ENCODE data around the gene PXK. TPM values are rescaled to one million over a fixed set of nuclear protein-coding genes. Genes with fewer than 3 reads are reported as not detected.
A peak's percentile ranks its signal among the peaks of the same experiment; 100 is the strongest.

The PXK gene
- total RNA-seq, 2 experiments from 2014 or later = 68.7 to 125 TPM

DNA sequence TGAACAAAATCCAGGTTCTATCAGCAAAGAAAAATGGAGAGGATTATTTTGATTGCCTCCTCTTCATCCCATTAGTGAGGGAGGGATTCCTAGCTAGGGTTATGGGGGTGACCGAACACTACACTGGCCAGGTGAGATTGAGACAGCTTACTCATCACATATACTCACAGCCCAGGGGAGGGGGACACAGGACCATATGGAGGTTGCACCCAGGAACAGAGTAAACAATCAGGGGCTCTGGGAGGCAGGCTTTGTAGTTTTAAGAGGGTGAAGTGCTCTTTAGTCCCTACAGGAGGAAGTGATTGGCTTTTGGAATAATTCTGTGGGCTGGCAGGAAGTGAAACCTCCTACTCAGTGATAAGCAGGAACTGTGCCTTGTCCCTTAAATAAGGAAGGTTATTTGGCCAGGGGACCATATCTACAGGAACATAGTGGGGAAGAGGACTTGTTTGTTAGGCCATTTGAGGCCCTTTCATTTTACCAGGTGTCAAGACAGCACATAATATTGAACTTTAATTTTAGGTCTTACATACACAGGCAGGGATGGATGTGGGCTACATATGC is 141.7 kb downstream of the PXK start:
- TF ChIP-seq CTCF (conservative IDR thresholded peaks at IDR 0.05; ENCODE audit: low read length) (no peak), EZH2phosphoT487 (IDR thresholded peaks at IDR 0.05; ENCODE audit: borderline replicate concordance, low read depth, low read length) (no peak)
- H3K9me3 ChIP-seq (ENCODE audit: low read length) = no peaks in the 10 kb centered on the region
- H3K27ac ChIP-seq (ENCODE audit: low read depth, low read length, poor library complexity, severe bottlenecking) = peak overlapping the region; percentile 21
- peak; percentile 55 for DNase-seq (ENCODE audit: low spot score)
- peak overlapping the region; percentile 42 for H3K4me3 ChIP-seq (ENCODE audit: low read depth, low read length, poor library complexity, severe bottlenecking)
- no peaks in the 10 kb centered on the region for H4K20me1 ChIP-seq (ENCODE audit: insufficient read depth, low read length)
- ChIA-PET POLR2A (interaction anchor here (0.6 kb wide), 1 partner anchor 140 kb away, joined by 6 read pairs; no protein-coding TSS in a partner anchor), CTCF (ENCODE audit: unreplicated experiment) (interaction anchor here (0.7 to 1.3 kb wide), 2 partner anchors 100 to 168 kb away, joined by 4 to 5 read pairs; partner anchors contain the start of genes HTD2 and RPP14)
- BruUV-seq (replicated peaks) = no TSS peak
- peak overlapping the region; percentile 71 for H3K4me2 ChIP-seq (ENCODE audit: low read length)
- intact Hi-C loops (cut with micrococcal nuclease; ENCODE audit: unreplicated experiment) = no loop called here
- H3K79me2 ChIP-seq (ENCODE audit: insufficient read depth, low read depth, low read length) = no peaks in the 10 kb centered on the region
- peaks cover 21% of the 10 kb centered on the region for H3K4me1 ChIP-seq (ENCODE audit: insufficient read depth, low read length, poor library complexity, severe bottlenecking)
- H2AFZ ChIP-seq (ENCODE audit: low read length) = peak overlapping the region; percentile 84; the same call in 1 of the 2 replicates
- H3K9me2 ChIP-seq (ENCODE audit: insufficient read depth, low read length) = no peaks in the 10 kb centered on the region
- no peaks in the 10 kb centered on the region for H3K36me3 ChIP-seq (ENCODE audit: insufficient read depth, low read length)

GRCh38 chr3:58474967-58475578 is 142.4 kb downstream of the PXK start:
- Histone ChIP-seq H3K4me2 (ENCODE audit: low read length) (peak overlapping the region; percentile 71), H3K27ac (ENCODE audit: low read depth, low read length, poor library complexity, severe bottlenecking) (peak overlapping the region; percentile 21), H3K4me3 (ENCODE audit: low read depth, low read length, poor library complexity, severe bottlenecking) (peak overlapping the region; percentile 42), H3K4me1 (ENCODE audit: insufficient read depth, low read length, poor library complexity, severe bottlenecking) (peaks cover 21% of the 10 kb centered on the region), H4K20me1 (ENCODE audit: insufficient read depth, low read length) (no peaks in the 10 kb centered on the region), H3K9me3 (ENCODE audit: low read length) (no peaks in the 10 kb centered on the region), H3K36me3 (ENCODE audit: insufficient read depth, low read length) (no peaks in the 10 kb centered on the region), H3K9me2 (ENCODE audit: insufficient read depth, low read length) (no peaks in the 10 kb centered on the region), H2AFZ (ENCODE audit: low read length) (peak overlapping the region; percentile 84), H3K79me2 (ENCODE audit: insufficient read depth, low read depth, low read length) (no peaks in the 10 kb centered on the region)
- TF ChIP-seq EZH2phosphoT487 (IDR thresholded peaks at IDR 0.05; ENCODE audit: borderline replicate concordance, low read depth, low read length) (no peak), CTCF (conservative IDR thresholded peaks at IDR 0.05; ENCODE audit: low read length) (no peak)
- no TSS peak for BruUV-seq (replicated peaks)
- intact Hi-C loops (cut with micrococcal nuclease; ENCODE audit: unreplicated experiment) = no loop called here
- POLR2A ChIA-PET = interaction anchor here (0.7 to 1.2 kb wide), 2 partner anchors 20 to 339 kb away, joined by 3 read pairs; no protein-coding TSS in a partner anchor
- DNase-seq (ENCODE audit: low spot score) = peak; percentile 65
- CTCF ChIA-PET (ENCODE audit: unreplicated experiment) = interaction anchor here (1.3 kb wide), 1 partner anchor 99 kb away, joined by 4 read pairs; no protein-coding TSS in a partner anchor

Small RNAs within 50 kb of the gene (small RNA-seq; reads per million reads assigned to genes)
- gene AC098479.1 = not detected

Other genes starting within 250 kb of the PXK start
- gene DNASE1L3, start 121.9 kb upstream of the PXK start, total RNA-seq (2014; rRNA removed; shearing (Covaris generic)) = not detected in 2 replicates
- gene DNASE1L3, start 121.9 kb upstream of the PXK start, total RNA-seq (2022) = 0.61 and 1.3 TPM in 2 replicates
- gene ABHD6, start 95.1 kb upstream of the PXK start, total RNA-seq (2014; rRNA removed; shearing (Covaris generic)) = 5.8 TPM in 2 replicates
- gene ABHD6, start 95.1 kb upstream of the PXK start, total RNA-seq (2022) = 8.9 and 10.7 TPM in 2 replicates
- gene RPP14, start 26.6 kb upstream of the PXK start, total RNA-seq (2014; rRNA removed; shearing (Covaris generic)) = 10.2 and 12.8 TPM in 2 replicates
- 20.3 and 21.3 TPM in 2 replicates for gene RPP14, start 26.6 kb upstream of the PXK start, total RNA-seq (2022)
- 6.4 and 10.0 TPM in 2 replicates for gene HTD2, start 26.4 kb upstream of the PXK start, total RNA-seq (2014; rRNA removed; shearing (Covaris generic))
- gene HTD2, start 26.4 kb upstream of the PXK start, total RNA-seq (2022) = 8.0 and 13.0 TPM in 2 replicates
- 60.8 and 76.8 TPM in 2 replicates for gene PDHB, start 100.9 kb downstream of the PXK start, total RNA-seq (2014; rRNA removed; shearing (Covaris generic))
- 82.4 and 86.6 TPM in 2 replicates for gene PDHB, start 100.9 kb downstream of the PXK start, total RNA-seq (2022)
- gene KCTD6, start 159.2 kb downstream of the PXK start, total RNA-seq (2014; rRNA removed; shearing (Covaris generic)) = 12.6 and 17.1 TPM in 2 replicates
- gene KCTD6, start 159.2 kb downstream of the PXK start, total RNA-seq (2022) = 16.4 and 16.6 TPM in 2 replicates
- not detected in 2 replicates for gene ACOX2, start 204.3 kb downstream of the PXK start, total RNA-seq (2014; rRNA removed; shearing (Covaris generic))
- not detected in 2 replicates for gene ACOX2, start 204.3 kb downstream of the PXK start, total RNA-seq (2022)
- gene FAM107A, start 244.5 kb downstream of the PXK start, total RNA-seq (2014; rRNA removed; shearing (Covaris generic)) = not detected in 2 replicates
- gene FAM107A, start 244.5 kb downstream of the PXK start, total RNA-seq (2022) = not detected in 2 replicates

All from OCI-LY7 (cell line).